Activated naive CD8-positive, alpha-beta T cell treated with anti-CD3 and anti-CD28 coated beads, Interleukin-2, amount 50 U/mL, for 24 hours (primary cell): ENCODE measurements around the gene STX1A.

Experiments
- ATAC-seq: fragments of 150-1000 bp; cut with Tn5 transposase; one replicate; pipeline ENCODE4 v1.10.0; 2021
- DNase-seq: peaks from one replicate; pipeline ENCODE4 v3.0.0; 2021
- H3K27ac Mint-ChIP-seq: one replicate; pipeline ENCODE4 v1.8.0; 2021; ENCODE audit warnings: mild to moderate bottlenecking, mixed read lengths
- H3K27me3 Mint-ChIP-seq: one replicate; pipeline ENCODE4 v1.8.0; 2021; ENCODE audit warnings: mixed read lengths
- H3K36me3 Mint-ChIP-seq: one replicate; pipeline ENCODE4 v1.8.0; 2021; ENCODE audit warnings: low read depth, mixed read lengths
- H3K4me1 Mint-ChIP-seq: one replicate; pipeline ENCODE4 v1.8.0; 2021; ENCODE audit warnings: mixed read lengths
- H3K4me3 Mint-ChIP-seq: one replicate; pipeline ENCODE4 v1.8.0; 2021; ENCODE audit warnings: mild to moderate bottlenecking, moderate library complexity, mixed read lengths
- H3K9me3 Mint-ChIP-seq: one replicate; pipeline ENCODE4 v1.8.0; 2021; ENCODE audit warnings: mixed read lengths

STX1A gene

GRCh38 chr7:73706126-73707044, 13.1 kb downstream of the STX1A start:
- DNase-seq (peak; percentile 34), ATAC-seq (peak; percentile 76)
- peaks cover 14% of the 10 kb centered on the region for H3K4me1 Mint-ChIP-seq
- no peak overlapping the region for H3K4me3 Mint-ChIP-seq
- peaks cover 2% of the 10 kb centered on the region for H3K36me3 Mint-ChIP-seq
- H3K9me3 Mint-ChIP-seq: no peaks in the 10 kb centered on the region
- H3K27ac Mint-ChIP-seq: no peak overlapping the region
- H3K27me3 Mint-ChIP-seq: no peaks in the 10 kb centered on the region

GRCh38 chr7:73705551-73705920, 13.9 kb downstream of the STX1A start:
- Mint-ChIP-seq H3K36me3 (peaks cover 2% of the 10 kb centered on the region), H3K4me3 (no peak overlapping the region), H3K27me3 (no peaks in the 10 kb centered on the region), H3K4me1 (peaks cover 14% of the 10 kb centered on the region), H3K27ac (no peak overlapping the region), H3K9me3 (no peaks in the 10 kb centered on the region)
- DNase-seq (no peak), ATAC-seq (no peak)

- no peak for ATAC-seq
- H3K36me3 Mint-ChIP-seq: peaks cover 2% of the 10 kb centered on the region
- peaks cover 14% of the 10 kb centered on the region for H3K4me1 Mint-ChIP-seq
- no peak overlapping the region for H3K4me3 Mint-ChIP-seq
- no peak overlapping the region for H3K27ac Mint-ChIP-seq
- no peaks in the 10 kb centered on the region for H3K9me3 Mint-ChIP-seq
- DNase-seq: no peak
- H3K27me3 Mint-ChIP-seq: no peaks in the 10 kb centered on the region
Observed at GRCh38 chr7:73704640-73705550, 14.6 kb downstream of the STX1A start.

- ATAC-seq (peak; percentile 48), DNase-seq (peak; percentile 50)
- Mint-ChIP-seq H3K4me1 (peaks cover 14% of the 10 kb centered on the region), H3K27ac (no peak overlapping the region), H3K27me3 (no peaks in the 10 kb centered on the region), H3K36me3 (peaks cover 2% of the 10 kb centered on the region), H3K9me3 (no peaks in the 10 kb centered on the region), H3K4me3 (no peak overlapping the region)
Observed at GRCh38 chr7:73703757-73704639, 15.5 kb downstream of the STX1A start.

GRCh38 chr7:73703225-73703624, 16.2 kb downstream of the STX1A start:
- Mint-ChIP-seq H3K4me3 (no peak overlapping the region), H3K27me3 (no peaks in the 10 kb centered on the region), H3K9me3 (no peaks in the 10 kb centered on the region), H3K36me3 (peaks cover 3% of the 10 kb centered on the region), H3K4me1 (peaks cover 14% of the 10 kb centered on the region), H3K27ac (no peak overlapping the region)
- no peak for ATAC-seq
- no peak for DNase-seq

GRCh38 chr7:73702665-73703064, 16.8 kb downstream of the STX1A start:
- no peaks in the 10 kb centered on the region for H3K27me3 Mint-ChIP-seq
- H3K36me3 Mint-ChIP-seq: peaks cover 3% of the 10 kb centered on the region
- H3K4me1 Mint-ChIP-seq: peaks cover 14% of the 10 kb centered on the region
- H3K4me3 Mint-ChIP-seq: no peak overlapping the region
- no peak for ATAC-seq
- H3K27ac Mint-ChIP-seq: no peak overlapping the region
- H3K9me3 Mint-ChIP-seq: no peaks in the 10 kb centered on the region
- no peak for DNase-seq

GRCh38 chr7:73702226-73702625, 17.2 kb downstream of the STX1A start:
- Mint-ChIP-seq H3K27me3 (no peaks in the 10 kb centered on the region), H3K36me3 (peaks cover 5% of the 10 kb centered on the region), H3K27ac (no peak overlapping the region), H3K9me3 (no peaks in the 10 kb centered on the region), H3K4me3 (no peak overlapping the region), H3K4me1 (peaks cover 11% of the 10 kb centered on the region)
- ATAC-seq: no peak
- DNase-seq: no peak

GRCh38 chr7:73701357-73701995, 18.0 kb downstream of the STX1A start:
- Mint-ChIP-seq H3K4me1 (peaks cover 6% of the 10 kb centered on the region), H3K4me3 (no peak overlapping the region), H3K27ac (no peak overlapping the region), H3K9me3 (no peaks in the 10 kb centered on the region), H3K36me3 (peaks cover 13% of the 10 kb centered on the region), H3K27me3 (no peaks in the 10 kb centered on the region)
- DNase-seq: peak; percentile 44
- ATAC-seq: peak; percentile 16

- Mint-ChIP-seq H3K27me3 (no peaks in the 10 kb centered on the region), H3K9me3 (no peaks in the 10 kb centered on the region), H3K36me3 (peaks cover 19% of the 10 kb centered on the region), H3K4me3 (no peak overlapping the region), H3K27ac (no peak overlapping the region), H3K4me1 (peaks cover 2% of the 10 kb centered on the region)
- DNase-seq (no peak), ATAC-seq (no peak)
Observed at GRCh38 chr7:73700581-73701134, 18.8 kb downstream of the STX1A start.

GRCh38 chr7:73700069-73700423, 19.4 kb downstream of the STX1A start:
- no peak for DNase-seq
- Mint-ChIP-seq H3K27me3 (no peaks in the 10 kb centered on the region), H3K36me3 (peaks cover 22% of the 10 kb centered on the region), H3K4me1 (peaks cover 2% of the 10 kb centered on the region), H3K27ac (no peak overlapping the region), H3K4me3 (no peak overlapping the region), H3K9me3 (no peaks in the 10 kb centered on the region)
- no peak for ATAC-seq

- H3K27ac Mint-ChIP-seq: no peak overlapping the region
- DNase-seq (no peak), ATAC-seq (no peak)
- no peak overlapping the region for H3K4me3 Mint-ChIP-seq
- H3K36me3 Mint-ChIP-seq: peaks cover 25% of the 10 kb centered on the region
- H3K9me3 Mint-ChIP-seq: no peaks in the 10 kb centered on the region
- peaks cover 2% of the 10 kb centered on the region for H3K4me1 Mint-ChIP-seq
- H3K27me3 Mint-ChIP-seq: no peaks in the 10 kb centered on the region
Observed at GRCh38 chr7:73699370-73700068, 19.9 kb downstream of the STX1A start.

- Mint-ChIP-seq H3K27me3 (no peaks in the 10 kb centered on the region), H3K27ac (peak overlapping the region; percentile 27), H3K9me3 (no peaks in the 10 kb centered on the region), H3K4me3 (no peak overlapping the region), H3K36me3 (peaks cover 28% of the 10 kb centered on the region), H3K4me1 (peaks cover 2% of the 10 kb centered on the region)
- no peak for DNase-seq
- ATAC-seq: no peak
Observed at GRCh38 chr7:73698410-73698809, 21.1 kb downstream of the STX1A start.

GRCh38 chr7:73696372-73696771, 23.1 kb downstream of the STX1A start:
- H3K4me3 Mint-ChIP-seq: no peak overlapping the region
- no peaks in the 10 kb centered on the region for H3K9me3 Mint-ChIP-seq
- H3K36me3 Mint-ChIP-seq: peaks cover 42% of the 10 kb centered on the region
- no peaks in the 10 kb centered on the region for H3K4me1 Mint-ChIP-seq
- DNase-seq: no peak
- ATAC-seq: no peak
- H3K27me3 Mint-ChIP-seq: no peaks in the 10 kb centered on the region
- H3K27ac Mint-ChIP-seq: no peak overlapping the region
